BLaER1 treated with 17β-estradiol and CSF1 and Interleukin-3, amounts not matched to agents 10 nM and 100 nM (cell line): Measurements from ENCODE around the gene PCDHB13.
A peak's percentile ranks its signal among the peaks of the same experiment; 100 is the strongest.
"Not testable (repeated sequence)": the region's sequence is repeated elsewhere in the genome, so short reads cannot be mapped to it uniquely, and the experiment has no call there.

ENCODE experiments used
- H3K27ac ChIP-seq, 11 experiments: shearing (Covaris generic); formaldehyde crosslinking; 2 replicates each; pipeline ENCODE4 v1.8.1; 2022
- H3K27me3 ChIP-seq, 11 experiments: shearing (Covaris generic); formaldehyde crosslinking; 2 replicates each; pipeline ENCODE4 v1.8.1; 2022
- H3K36me3 ChIP-seq, 11 experiments: shearing (Covaris generic); formaldehyde crosslinking; 2 replicates each; pipeline ENCODE4 v1.8.1; 2022
- H3K4me1 ChIP-seq, 10 experiments: shearing (Covaris generic); formaldehyde crosslinking; 2 replicates each; pipeline ENCODE4 v1.8.1; 2022
- H3K4me2 ChIP-seq, 11 experiments: shearing (Covaris generic); formaldehyde crosslinking; 2 replicates each; pipeline ENCODE4 v1.8.1; 2022
- H3K4me3 ChIP-seq, 10 experiments: shearing (Covaris generic); formaldehyde crosslinking; 2 replicates each; pipeline ENCODE4 v1.8.1; 2022
- H3K9ac ChIP-seq, 11 experiments: shearing (Covaris generic); formaldehyde crosslinking; 2 replicates each; pipeline ENCODE4 v1.8.1; 2022
- H3K9me3 ChIP-seq, 11 experiments: shearing (Covaris generic); formaldehyde crosslinking; replicated peaks in 1 of 11; 2 replicates each; pipeline ENCODE4 v1.8.1; 2022
- H4K20me1 ChIP-seq, 11 experiments: shearing (Covaris generic); formaldehyde crosslinking; 2 replicates each; pipeline ENCODE4 v1.8.1; 2022
- Cebpa-rat ChIP-seq, 11 experiments: shearing (Covaris generic); IDR thresholded peaks; 2 replicates each; pipeline ENCODE4 v1.8.1; 2022

PCDHB13 gene

DNA sequence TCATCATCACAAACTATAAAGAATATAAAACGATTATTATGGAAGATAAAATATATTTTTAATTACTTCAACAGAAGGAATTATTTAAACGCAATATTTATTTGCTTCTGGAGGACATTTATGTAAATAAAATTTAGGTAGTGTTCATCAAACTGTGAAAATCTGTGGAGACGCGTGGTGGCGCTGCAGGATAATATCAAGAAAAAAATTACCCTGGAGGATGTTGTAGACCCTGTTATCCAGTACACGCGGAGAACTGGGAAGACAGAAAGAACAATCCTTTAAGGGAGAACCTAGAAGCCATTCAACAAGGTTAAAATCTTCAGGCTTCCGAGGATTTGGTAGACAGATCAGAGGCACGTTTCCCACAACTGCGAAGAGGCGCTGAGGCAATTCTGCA, 5.2 kb upstream of the PCDHB13 start, which contains the start of gene PCDHB12:
TSS of gene PCDHB12 (plus strand) at position 242 of the 400 bp plus-strand sequence. CDS start 189 bp downstream, outside the sequence.
- H3K9me3 ChIP-seq = peaks cover 25 to 48% (median 28%) of the 10 kb centered on the region in 11 experiments
- H3K4me2 ChIP-seq = no peak within 1 kb of the TSS
- H3K4me3 ChIP-seq = no peak within 1 kb of the TSS
- H3K27ac ChIP-seq = no peak within 1 kb of the TSS
- H3K36me3 ChIP-seq = no peaks in the 10 kb centered on the region
- no peaks in the 10 kb centered on the region for H3K4me1 ChIP-seq
- H4K20me1 ChIP-seq = no peaks in the 10 kb centered on the region
- TF ChIP-seq Cebpa-rat (IDR thresholded peaks at IDR 0.05) = no peak
- H3K9ac ChIP-seq = no peak within 1 kb of the TSS
- H3K27me3 ChIP-seq = no peaks in the 10 kb centered on the region

DNA sequence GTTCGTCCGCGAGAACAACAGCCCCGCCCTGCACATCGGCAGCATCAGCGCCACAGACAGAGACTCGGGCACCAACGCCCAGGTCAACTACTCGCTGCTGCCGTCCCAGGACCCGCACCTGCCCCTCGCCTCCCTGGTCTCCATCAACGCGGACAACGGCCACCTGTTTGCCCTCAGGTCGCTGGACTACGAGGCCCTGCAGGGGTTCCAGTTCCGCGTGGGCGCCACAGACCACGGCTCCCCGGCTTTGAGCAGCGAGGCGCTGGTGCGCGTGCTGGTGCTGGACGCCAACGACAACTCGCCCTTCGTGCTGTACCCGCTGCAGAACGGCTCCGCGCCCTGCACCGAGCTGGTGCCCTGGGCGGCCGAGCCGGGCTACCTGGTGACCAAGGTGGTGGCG, 3.4 kb upstream of the PCDHB13 start:
- not testable (repeated sequence) for H3K9ac ChIP-seq, H3K27ac ChIP-seq, H3K36me3 ChIP-seq, H3K4me2 ChIP-seq, H3K4me1 ChIP-seq, H3K4me3 ChIP-seq, H4K20me1 ChIP-seq, H3K27me3 ChIP-seq
- H3K9me3 ChIP-seq = peaks cover 34 to 53% (median 36%) of the 10 kb centered on the region in 11 experiments

DNA sequence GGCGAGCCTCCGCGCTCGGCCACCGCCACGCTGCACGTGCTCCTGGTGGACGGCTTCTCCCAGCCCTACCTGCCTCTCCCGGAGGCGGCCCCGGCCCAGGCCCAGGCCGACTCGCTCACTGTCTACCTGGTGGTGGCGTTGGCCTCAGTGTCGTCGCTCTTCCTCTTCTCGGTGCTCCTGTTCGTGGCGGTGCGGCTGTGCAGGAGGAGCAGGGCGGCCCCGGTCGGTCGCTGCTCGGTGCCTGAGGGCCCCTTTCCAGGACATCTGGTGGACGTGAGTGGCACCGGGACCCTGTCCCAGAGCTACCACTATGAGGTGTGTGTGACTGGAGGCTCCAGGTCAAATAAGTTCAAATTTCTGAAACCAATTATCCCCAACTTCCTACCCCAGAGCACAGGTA, 2.9 kb upstream of the PCDHB13 start:
- not testable (repeated sequence) for H3K36me3 ChIP-seq, H3K4me2 ChIP-seq, H3K27ac ChIP-seq, H4K20me1 ChIP-seq, H3K9ac ChIP-seq, H3K27me3 ChIP-seq, H3K4me1 ChIP-seq, H3K4me3 ChIP-seq
- peaks cover 38 to 57% (median 40%) of the 10 kb centered on the region in 11 experiments for H3K9me3 ChIP-seq

GRCh38 chr5:141214583-141214982, 864 bp downstream of the PCDHB13 start:
- not testable (repeated sequence) for H4K20me1 ChIP-seq, H3K27ac ChIP-seq, H3K4me1 ChIP-seq, H3K27me3 ChIP-seq, H3K4me3 ChIP-seq, H3K9ac ChIP-seq, H3K4me2 ChIP-seq, H3K36me3 ChIP-seq
- H3K9me3 ChIP-seq = peaks cover 54 to 82% (median 59%) of the 10 kb centered on the region in 11 experiments

DNA sequence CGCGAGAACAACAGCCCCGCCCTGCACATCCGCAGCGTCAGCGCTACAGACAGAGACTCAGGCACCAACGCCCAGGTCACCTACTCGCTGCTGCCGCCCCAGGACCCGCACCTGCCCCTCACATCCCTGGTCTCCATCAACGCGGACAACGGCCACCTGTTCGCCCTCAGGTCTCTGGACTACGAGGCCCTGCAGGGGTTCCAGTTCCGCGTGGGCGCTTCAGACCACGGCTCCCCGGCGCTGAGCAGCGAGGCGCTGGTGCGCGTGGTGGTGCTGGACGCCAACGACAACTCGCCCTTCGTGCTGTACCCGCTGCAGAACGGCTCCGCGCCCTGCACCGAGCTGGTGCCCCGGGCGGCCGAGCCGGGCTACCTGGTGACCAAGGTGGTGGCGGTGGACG, 1.8 kb downstream of the PCDHB13 start:
- not testable (repeated sequence) for H3K4me2 ChIP-seq

DNA sequence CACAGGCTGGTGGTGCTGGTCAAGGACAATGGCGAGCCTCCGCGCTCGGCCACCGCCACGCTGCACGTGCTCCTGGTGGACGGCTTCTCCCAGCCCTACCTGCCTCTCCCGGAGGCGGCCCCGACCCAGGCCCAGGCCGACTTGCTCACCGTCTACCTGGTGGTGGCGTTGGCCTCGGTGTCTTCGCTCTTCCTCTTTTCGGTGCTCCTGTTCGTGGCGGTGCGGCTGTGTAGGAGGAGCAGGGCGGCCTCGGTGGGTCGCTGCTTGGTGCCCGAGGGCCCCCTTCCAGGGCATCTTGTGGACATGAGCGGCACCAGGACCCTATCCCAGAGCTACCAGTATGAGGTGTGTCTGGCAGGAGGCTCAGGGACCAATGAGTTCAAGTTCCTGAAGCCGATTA, 2.3 kb downstream of the PCDHB13 start:
- H3K27ac ChIP-seq = not testable (repeated sequence)

More for the DNA sequence above, 1.8 kb downstream of the PCDHB13 start:
- not testable (repeated sequence) for H3K36me3 ChIP-seq, H3K4me1 ChIP-seq, H4K20me1 ChIP-seq, H3K9ac ChIP-seq, H3K27me3 ChIP-seq, H3K4me3 ChIP-seq, H3K27ac ChIP-seq
- H3K9me3 ChIP-seq = peaks cover 45 to 78% (median 52%) of the 10 kb centered on the region in 11 experiments

GRCh38 chr5:141223112-141223783, 9.5 kb downstream of the PCDHB13 start, which contains the start of gene PCDHB14:
Gene PCDHB14 (plus strand): TSS chr5:141223343. CDS start chr5:141223506, 163 bp downstream.
- TF ChIP-seq Cebpa-rat (IDR thresholded peaks at IDR 0.05) = no peak
- no peaks in the 10 kb centered on the region for H4K20me1 ChIP-seq
- H3K9me3 ChIP-seq = peaks cover 40 to 61% (median 48%) of the 10 kb centered on the region in 11 experiments
- H3K27ac ChIP-seq = peak within 1 kb of the TSS in 4 of 11 experiments; percentile 12 to 18 (median 16); a peak in 3 of 22 replicates
- H3K36me3 ChIP-seq = peaks cover 0 to 10% (median 0%) of the 10 kb centered on the region in 11 experiments; a peak in 1 of 22 replicates
- peak within 1 kb of the TSS; percentile 69 to 86 (median 77) for H3K4me2 ChIP-seq
- H3K9ac ChIP-seq = peak within 1 kb of the TSS; percentile 49 to 75 (median 64); a peak in 21 of 22 replicates
- H3K27me3 ChIP-seq = no peaks in the 10 kb centered on the region
- peaks cover 0 to 10% (median 0%) of the 10 kb centered on the region in 10 experiments; a peak in 7 of 20 replicates for H3K4me1 ChIP-seq
- peak within 1 kb of the TSS; percentile 43 to 61 (median 54) for H3K4me3 ChIP-seq

More for the DNA sequence above, 2.3 kb downstream of the PCDHB13 start:
- H3K36me3 ChIP-seq, H3K27me3 ChIP-seq, H4K20me1 ChIP-seq, H3K4me3 ChIP-seq, H3K9ac ChIP-seq, H3K4me1 ChIP-seq, H3K4me2 ChIP-seq: not testable (repeated sequence)
- H3K9me3 ChIP-seq = peaks cover 40 to 73% (median 49%) of the 10 kb centered on the region in 11 experiments

- H3K4me3 ChIP-seq, H3K27me3 ChIP-seq, H3K4me2 ChIP-seq, H3K36me3 ChIP-seq, H3K4me1 ChIP-seq, H4K20me1 ChIP-seq, H3K27ac ChIP-seq, H3K9ac ChIP-seq: not testable (repeated sequence)
- peaks cover 28 to 55% (median 39%) of the 10 kb centered on the region in 11 experiments for H3K9me3 ChIP-seq
Measured at GRCh38 chr5:141224844-141225243, 11.1 kb downstream of the PCDHB13 start.

GRCh38 chr5:141225421-141225820, 11.7 kb downstream of the PCDHB13 start:
- H4K20me1 ChIP-seq, H3K27me3 ChIP-seq, H3K27ac ChIP-seq, H3K4me1 ChIP-seq, H3K9ac ChIP-seq, H3K4me3 ChIP-seq, H3K36me3 ChIP-seq, H3K4me2 ChIP-seq: not testable (repeated sequence)
- H3K9me3 ChIP-seq = peaks cover 32 to 55% (median 44%) of the 10 kb centered on the region in 11 experiments

DNA sequence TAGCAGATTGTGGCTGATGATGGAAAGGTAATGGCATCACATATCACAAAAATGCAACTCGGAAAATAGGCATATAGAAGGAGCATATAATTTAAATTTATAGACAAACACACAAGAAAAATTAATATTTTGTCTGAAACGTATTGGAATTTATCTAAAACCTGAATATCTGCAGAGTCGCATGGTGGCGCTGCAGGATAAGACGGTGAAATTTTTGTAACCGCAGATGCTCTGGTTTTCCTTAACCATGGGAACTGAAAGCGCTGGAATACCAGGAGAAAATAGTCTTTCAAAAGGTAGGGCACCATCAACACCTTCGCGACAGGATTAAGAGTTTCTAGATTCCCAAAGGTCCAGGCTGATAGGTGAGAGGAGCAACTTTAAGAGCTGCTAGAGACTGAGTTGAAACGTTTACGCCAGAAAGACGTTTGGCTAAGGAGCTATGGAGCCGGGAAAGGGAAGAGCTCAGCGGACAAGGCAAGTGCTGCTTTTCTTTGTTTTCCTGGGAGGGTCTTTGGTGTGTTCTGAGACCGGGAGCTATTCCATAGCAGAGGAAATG, 20.5 kb downstream of the PCDHB13 start:
- Histone ChIP-seq H3K4me3 (no peak overlapping the region), H3K4me2 (no peak overlapping the region), H3K27me3 (no peaks in the 10 kb centered on the region), H3K4me1 (no peaks in the 10 kb centered on the region), H3K36me3 (no peaks in the 10 kb centered on the region; a peak in 4 of 22 replicates), H3K9ac (no peak overlapping the region), H3K9me3 (peaks cover 80 to 97% (median 89%) of the 10 kb centered on the region in 11 experiments), H4K20me1 (no peaks in the 10 kb centered on the region), H3K27ac (no peak overlapping the region)
- TF ChIP-seq Cebpa-rat (IDR thresholded peaks at IDR 0.05) = no peak

- not testable (repeated sequence) for H4K20me1 ChIP-seq, H3K36me3 ChIP-seq, H3K4me3 ChIP-seq, H3K4me1 ChIP-seq, H3K9ac ChIP-seq, H3K27ac ChIP-seq, H3K27me3 ChIP-seq, H3K4me2 ChIP-seq
- H3K9me3 ChIP-seq = peaks cover 88 to 100% (median 97%) of the 10 kb centered on the region in 11 experiments
Measured at GRCh38 chr5:141235922-141236321, 22.2 kb downstream of the PCDHB13 start.
